DOHH2 (cell line): ENCODE data around the gene CNOT2.

Experiments used
- CTCF ChIP-seq: fragments of 200-600 bp; sonication (generic); IDR thresholded peaks from one replicate; pipeline ENCODE4 v1.5.1; 2014; ENCODE audit warnings: antibody characterized with exemption, mild to moderate bottlenecking, low read depth, low read length; ENCODE audit not compliant: poor library complexity, severe bottlenecking
- EZH2phosphoT487 ChIP-seq: fragments of 200-600 bp; sonication (generic); IDR thresholded peaks from 2 replicates; pipeline ENCODE4 v1.6.1; 2017; ENCODE audit warnings: borderline replicate concordance, mild to moderate bottlenecking, antibody characterized with exemption, low read length, moderate library complexity, mixed read lengths

GRCh38 chr12:70330158-70330557 is 86.9 kb downstream of the CNOT2 start:
- TF ChIP-seq CTCF (no peak), EZH2phosphoT487 (no peak)
